NOMO-1 treated with DMSO at 0.1 percent for 48 hours (cell line): ENCODE data around the gene TMEM240.
A peak's percentile ranks its signal among the peaks of the same experiment; 100 is the strongest.

ENCODE experiments used
- DNase-seq: peaks from one replicate; lab custom pipeline; 2025; ENCODE audit not compliant: unreplicated experiment; lab: John Stamatoyannopoulos, UW

The TMEM240 gene

DNA sequence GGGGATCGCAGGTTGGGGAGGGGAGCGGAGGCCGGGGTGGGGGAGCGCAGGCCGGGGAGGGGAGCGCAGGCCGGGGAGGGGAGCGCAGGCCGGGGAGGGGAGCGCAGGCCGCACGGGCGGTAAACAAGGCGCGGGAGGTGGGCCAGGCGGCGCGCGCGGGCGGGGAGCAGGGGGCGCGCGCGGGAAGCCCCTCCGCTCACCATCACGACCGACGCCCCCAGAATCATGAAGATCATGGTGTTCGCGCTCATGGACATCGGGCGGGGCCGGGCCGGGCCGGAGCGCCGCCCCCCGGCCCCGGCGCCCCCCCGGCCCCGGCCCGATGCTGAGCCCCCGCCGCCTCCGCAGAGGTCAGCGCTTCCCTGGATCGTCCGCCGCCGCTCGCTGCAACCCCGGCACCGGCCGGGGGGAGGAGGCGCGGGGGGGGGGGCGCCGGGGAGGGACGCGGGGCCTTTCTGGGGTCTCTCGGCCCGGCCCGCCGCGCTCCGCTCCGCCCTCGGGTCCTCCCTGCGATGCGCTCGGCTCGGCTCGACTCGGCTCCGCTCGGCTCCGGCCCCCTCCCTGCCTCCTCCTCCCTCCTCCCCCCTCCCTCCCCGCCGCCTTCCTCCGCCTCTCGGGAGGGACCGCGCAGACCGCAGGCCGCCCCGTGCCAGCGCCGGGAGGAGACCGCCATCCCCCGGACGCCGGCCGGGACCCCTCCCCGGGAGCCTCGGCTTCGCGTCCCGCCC, at the start of gene TMEM240:
TMEM240 (minus strand) TSS at position 535 of the 728 bp plus-strand sequence; CDS start at position 257, 278 bp downstream.
- DNase-seq: no peak

- no peak for DNase-seq
Measured at GRCh38 chr1:1583347-1584010, 43.1 kb upstream of the TMEM240 start.

GRCh38 chr1:1582585-1583346, 42.3 kb upstream of the TMEM240 start:
- DNase-seq: no peak

DNA sequence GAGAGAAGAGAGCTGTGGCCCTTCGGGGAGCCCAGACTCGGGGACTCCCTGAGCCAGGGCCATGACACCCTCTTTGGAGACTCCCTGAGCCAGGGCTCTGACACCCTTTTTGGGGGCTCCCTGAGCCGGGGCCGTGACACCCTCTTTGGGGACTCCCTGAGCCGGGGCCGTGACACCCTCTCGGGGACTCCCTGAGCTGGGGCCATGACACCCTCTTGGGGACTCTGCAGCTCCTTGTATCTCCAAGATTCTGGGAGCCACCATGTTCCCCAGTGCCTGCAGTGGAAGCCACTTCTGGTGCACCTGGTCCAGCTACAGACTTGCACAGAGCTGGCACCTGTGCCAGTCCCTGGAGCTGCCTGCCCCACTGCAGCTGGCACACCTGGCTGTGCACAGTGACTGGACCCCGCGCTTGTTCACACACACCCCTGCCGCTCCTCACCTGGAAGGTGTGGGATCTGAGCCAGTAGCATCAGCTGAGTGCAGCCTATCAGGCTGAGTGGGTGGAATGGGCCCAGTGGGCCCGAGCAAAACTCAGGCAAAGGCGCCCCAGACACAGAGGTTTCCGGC, 38.0 kb upstream of the TMEM240 start:
- DNase-seq: no peak

DNA sequence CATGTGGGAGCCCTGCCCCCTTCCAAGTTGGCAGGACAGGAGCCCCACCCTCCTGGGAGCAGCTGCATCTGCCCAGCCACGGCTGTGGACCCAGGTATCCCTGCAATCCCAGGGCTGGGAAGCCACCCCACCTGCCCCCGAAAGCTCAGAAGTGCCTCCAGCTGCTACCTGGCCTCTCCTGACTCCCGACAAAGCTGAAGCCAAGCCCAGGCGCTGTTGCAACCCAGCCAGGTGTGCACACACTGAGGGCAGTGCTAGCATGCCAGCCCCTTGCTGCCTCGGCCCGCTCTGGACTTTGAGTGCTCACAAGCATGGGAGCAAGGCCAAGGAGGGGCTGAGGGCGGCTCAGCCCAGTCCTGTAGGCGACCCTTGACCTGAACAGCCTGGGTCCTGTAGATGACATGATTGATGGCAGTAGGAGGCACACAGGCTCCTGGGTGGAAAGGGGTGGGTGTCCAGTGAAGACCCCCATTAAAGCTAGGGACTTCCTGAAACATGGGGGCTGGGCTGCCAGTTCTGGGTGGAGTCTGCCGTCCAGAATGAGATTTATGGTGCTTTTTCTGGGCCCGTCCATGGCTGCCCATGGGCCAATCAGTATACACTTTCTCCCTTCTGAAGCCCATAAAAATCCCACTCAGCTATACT, 37.1 kb upstream of the TMEM240 start:
- DNase-seq: no peak

- peak; percentile 84 for DNase-seq
Measured at GRCh38 chr1:1574721-1575537, 34.5 kb upstream of the TMEM240 start, which contains the start of gene SSU72. SSU72 (minus strand) TSS chr1:1574863; CDS start chr1:1574557, 306 bp downstream.

DNA sequence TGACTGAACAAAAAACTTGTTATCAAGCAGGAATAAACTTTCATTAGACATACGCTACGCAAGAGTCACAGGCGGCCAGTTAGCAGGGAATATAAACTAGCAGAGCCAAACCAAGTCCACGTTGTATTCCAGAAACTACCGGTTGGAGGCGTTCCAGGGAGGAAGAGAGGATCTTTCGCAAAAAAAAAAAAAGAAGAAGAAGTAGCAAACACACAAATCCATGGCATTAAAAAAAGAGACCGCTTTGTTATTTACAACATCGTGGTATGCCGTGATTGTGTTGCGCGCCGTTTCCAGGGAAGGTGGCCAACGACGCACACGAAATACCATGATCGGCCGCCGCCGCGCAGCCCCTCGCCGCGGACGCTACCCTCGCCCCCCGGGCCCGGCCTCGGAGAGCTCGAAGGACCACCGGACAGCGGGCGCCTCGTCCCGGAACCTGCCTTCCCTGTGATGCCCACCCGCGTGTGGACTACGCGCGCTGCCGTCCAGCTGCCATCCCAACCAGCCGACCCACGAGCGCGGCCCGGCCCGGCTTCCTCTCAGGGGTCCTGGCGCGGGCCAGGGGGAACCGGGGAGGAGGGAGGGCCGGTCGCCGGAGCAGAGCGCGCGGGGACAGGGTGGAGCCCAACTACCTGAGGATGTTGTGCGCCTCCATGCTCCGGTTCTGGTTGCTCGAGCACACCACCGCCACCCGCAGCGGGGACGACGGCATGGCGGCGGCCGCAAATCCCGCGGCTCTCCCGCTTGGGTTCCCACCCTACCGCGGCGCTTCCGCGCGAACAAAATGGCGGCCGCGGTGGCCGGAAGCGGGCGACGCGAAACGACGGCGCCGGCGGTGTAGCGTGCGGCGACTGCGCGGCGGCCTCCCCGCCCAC, 33.7 kb upstream of the TMEM240 start:
- DNase-seq: peak; percentile 73

DNA sequence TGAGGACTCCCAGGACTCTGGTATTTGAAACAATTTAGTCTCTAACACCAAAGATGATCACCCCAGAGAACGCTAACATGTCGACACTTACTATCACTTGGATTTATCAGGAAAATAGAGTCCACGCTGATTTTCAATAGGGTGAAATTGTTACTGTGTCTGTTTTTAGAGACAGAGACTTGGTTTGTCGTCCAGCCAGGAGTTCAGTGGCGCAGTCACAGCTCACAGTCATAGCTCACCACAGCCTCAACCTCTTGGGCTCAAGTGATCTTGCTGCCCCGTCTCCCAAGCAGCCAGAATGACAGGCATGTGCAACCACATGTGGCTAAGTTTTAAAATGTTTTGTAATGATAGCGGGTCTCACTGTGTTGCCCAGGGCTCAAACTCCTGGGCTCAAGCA, 28.9 kb upstream of the TMEM240 start:
- DNase-seq: no peak

- DNase-seq: no peak
Measured at GRCh38 chr1:1567891-1568291, 27.5 kb upstream of the TMEM240 start.

DNA sequence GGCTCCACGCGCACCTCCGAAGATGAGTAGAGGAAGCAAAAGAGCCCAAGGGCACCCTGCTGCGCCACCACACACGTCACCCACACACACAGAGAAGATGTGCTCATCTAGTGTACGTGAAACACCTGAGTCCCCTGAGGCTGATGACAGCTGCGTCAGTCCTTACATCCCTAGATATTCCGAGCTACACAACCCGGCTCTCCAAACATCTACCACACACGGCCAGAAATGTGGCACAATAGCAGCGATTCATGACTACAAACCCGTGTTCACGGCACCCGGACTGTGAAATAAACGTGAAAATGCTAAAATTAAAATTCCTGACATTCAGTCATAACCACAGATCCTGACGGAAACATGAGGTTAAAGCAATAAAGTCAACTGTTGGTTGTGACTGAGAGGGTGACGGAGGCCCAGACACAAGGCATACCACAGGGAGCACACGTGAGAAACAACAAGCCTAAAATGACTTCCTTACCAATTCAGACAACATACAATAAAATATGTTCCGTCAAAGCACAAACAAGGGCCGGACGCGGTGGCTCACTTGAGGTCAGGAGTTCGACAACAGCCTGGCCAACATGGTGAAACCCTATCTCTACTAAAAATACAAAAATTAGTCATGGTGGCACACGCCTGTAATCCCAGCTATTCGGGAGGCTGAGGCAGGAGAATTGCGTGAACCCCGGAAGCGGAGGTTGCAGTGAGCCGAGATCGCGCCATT, 26.9 kb upstream of the TMEM240 start:
- no peak for DNase-seq

GRCh38 chr1:1565340-1565739, 24.9 kb upstream of the TMEM240 start:
- no peak for DNase-seq

- no peak for DNase-seq
Measured at GRCh38 chr1:1564268-1564667, 23.8 kb upstream of the TMEM240 start.

DNA sequence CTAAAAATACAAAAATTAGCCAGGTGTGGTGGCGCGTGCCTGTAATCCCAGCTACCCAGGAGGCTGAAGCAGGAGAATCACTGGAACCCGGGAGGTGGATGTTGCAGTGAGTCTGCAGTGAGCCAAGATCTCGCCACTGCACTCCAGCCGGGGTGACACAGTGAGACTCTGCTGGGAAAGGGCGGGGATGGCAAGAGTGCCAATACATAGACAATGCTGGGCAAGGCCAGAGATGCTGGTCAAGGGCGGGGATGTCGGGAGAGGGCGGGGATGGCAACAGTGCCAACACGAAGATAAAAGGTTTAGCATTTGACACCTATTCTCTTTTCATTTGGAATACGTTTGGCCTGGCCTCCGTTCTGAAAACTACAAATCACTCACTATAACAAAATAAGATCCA, 23.3 kb upstream of the TMEM240 start:
- no peak for DNase-seq

- no peak for DNase-seq
Measured at GRCh38 chr1:1562556-1563195, 22.3 kb upstream of the TMEM240 start.

GRCh38 chr1:1561801-1562470, 21.5 kb upstream of the TMEM240 start:
- DNase-seq: no peak

GRCh38 chr1:1560178-1560577, 19.8 kb upstream of the TMEM240 start:
- no peak for DNase-seq

DNA sequence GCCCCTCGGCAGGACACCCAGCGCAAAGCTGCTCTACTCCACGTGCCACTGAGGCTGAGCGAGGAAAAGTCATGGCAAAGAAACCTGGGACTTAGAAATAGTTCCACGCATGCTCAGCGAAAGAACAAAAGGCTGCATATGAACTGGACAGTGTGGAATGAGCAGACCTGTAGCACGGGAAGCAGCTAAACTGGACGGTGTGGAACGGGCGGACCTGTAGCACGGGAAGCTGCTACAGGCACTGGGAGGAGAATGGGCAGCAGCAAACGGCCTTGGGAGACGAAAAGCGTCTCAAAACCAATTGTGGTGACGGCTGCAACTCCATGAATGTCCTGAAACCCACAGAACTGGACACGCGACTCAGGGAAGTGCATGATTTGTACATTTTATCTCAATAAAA, 18.6 kb upstream of the TMEM240 start:
- no peak for DNase-seq
